ENCODE data around the gene DZIP1L. TPM values are rescaled to one million over a fixed set of nuclear protein-coding genes. Genes with fewer than 3 reads are reported as not detected.

The DZIP1L gene
- total RNA-seq, 1 donor from 2014 or later: 6.6 TPM

DNA sequence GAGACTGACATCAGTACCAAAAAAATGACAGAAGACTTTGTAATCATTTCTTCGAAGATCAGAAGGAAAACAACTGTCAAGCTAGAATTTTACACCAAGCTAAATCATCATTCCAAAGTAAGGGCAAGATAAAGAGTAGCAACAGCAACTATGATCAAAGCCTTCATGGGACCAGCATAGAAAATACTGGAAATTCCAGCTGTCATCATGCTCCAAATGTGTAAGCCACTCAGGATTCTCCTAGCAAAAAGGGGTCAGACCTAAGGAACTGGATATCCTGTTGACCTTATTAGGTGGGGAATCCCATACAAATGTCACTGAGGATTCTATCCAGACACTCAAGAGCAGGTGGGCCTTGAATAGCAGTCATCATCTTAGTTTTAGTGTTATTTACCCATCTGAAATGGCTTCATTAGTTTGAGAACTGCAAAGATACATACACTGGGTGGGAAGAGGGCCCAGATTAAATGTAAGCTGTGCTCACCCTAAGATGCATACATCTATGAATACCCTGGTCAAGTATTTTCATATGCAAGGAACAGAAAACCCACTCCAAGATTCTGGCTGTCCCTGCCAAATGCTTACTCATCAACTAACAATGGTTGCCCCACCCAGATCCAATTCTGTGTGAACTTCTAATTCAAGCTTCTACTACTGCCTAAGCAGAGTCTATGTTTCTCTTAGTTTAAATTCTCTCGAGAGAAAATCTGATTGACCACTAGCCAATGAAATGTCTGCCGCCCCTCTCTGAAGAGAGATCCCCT lies 72.0 kb downstream of the DZIP1L start:
- H3K4me3 ChIP-seq (ENCODE audit: low read depth, low read length): no peak overlapping the region
- H3K36me3 ChIP-seq (ENCODE audit: control insufficient read depth, insufficient read depth, low read length): no peaks in the 10 kb centered on the region
- no peak for DNase-seq (ENCODE audit: low read depth)
- H3K27me3 ChIP-seq (ENCODE audit: control insufficient read depth, insufficient read depth, low read length): no peaks in the 10 kb centered on the region
- TF ChIP-seq, protein P1, sequence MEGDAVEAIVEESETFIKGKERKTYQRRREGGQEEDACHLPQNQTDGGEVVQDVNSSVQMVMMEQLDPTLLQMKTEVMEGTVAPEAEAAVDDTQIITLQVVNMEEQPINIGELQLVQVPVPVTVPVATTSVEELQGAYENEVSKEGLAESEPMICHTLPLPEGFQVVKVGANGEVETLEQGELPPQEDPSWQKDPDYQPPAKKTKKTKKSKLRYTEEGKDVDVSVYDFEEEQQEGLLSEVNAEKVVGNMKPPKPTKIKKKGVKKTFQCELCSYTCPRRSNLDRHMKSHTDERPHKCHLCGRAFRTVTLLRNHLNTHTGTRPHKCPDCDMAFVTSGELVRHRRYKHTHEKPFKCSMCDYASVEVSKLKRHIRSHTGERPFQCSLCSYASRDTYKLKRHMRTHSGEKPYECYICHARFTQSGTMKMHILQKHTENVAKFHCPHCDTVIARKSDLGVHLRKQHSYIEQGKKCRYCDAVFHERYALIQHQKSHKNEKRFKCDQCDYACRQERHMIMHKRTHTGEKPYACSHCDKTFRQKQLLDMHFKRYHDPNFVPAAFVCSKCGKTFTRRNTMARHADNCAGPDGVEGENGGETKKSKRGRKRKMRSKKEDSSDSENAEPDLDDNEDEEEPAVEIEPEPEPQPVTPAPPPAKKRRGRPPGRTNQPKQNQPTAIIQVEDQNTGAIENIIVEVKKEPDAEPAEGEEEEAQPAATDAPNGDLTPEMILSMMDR (IDR thresholded peaks at IDR 0.05; ENCODE audit: insufficient read depth, low read length, poor library complexity, severe bottlenecking): no peak

DNA sequence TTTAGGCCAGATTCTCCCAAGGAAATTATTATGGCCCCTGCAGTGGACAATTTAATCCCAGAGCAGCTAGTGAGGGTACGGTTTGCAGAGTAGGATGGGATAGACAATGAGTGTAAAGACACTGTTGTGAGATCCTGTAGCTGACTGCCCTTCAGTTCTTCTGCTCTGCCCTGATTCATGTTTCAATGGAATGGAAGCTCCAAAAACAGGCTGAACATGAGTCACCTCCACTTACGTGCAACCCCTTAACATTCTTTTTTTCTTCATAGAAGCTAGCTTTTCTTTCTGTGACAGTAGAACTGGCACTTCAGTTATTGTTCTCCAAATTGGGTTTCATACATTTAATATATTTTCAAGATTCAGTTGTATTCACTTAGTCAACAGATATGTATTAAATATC lies 73.4 kb downstream of the DZIP1L start:
- no peaks in the 10 kb centered on the region for H3K27me3 ChIP-seq (ENCODE audit: control insufficient read depth, insufficient read depth, low read length)
- TF ChIP-seq, protein P1 (IDR thresholded peaks at IDR 0.05; ENCODE audit: insufficient read depth, low read length, poor library complexity, severe bottlenecking): no peak
- no peak overlapping the region for H3K4me3 ChIP-seq (ENCODE audit: low read depth, low read length)
- H3K36me3 ChIP-seq (ENCODE audit: control insufficient read depth, insufficient read depth, low read length): no peaks in the 10 kb centered on the region
- DNase-seq (ENCODE audit: low read depth): no peak

DNA sequence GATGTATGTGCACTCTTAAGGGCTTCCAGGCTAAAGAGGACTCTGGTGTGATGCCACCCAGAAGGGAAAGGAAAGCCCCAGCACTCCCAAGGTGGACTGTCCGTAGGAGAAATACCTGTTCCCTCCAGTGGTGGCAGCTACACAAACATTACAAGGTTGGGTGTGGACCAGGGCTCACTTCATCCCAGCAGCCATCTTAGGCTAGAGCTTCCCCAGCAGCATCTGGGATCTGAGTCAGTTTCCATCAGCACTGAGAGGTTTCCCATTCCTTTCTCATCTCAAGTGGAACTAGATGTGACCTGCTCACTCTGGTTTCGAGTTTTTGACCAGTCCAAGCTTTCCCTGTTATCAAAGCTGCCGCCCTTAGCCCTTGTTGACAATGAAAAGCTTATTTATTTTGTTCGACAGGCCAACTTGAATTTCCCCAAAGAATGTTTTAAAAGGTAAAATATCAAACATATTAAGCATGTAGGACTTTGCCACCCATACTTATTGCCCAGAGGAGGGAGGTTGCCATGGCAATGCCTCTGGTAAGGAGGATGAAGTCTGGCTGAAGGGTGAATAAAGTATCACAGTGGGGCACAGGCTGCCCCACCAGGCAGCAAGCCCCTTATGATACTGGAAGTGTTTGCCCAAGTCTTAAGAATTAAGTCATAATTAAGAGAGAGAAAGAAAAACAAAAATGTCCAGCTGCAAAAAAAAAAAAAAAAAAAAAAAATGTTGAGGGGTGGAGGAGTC lies 76.5 kb downstream of the DZIP1L start:
- H3K4me3 ChIP-seq (ENCODE audit: low read depth, low read length): no peak overlapping the region
- H3K27me3 ChIP-seq (ENCODE audit: control insufficient read depth, insufficient read depth, low read length): no peaks in the 10 kb centered on the region
- H3K36me3 ChIP-seq (ENCODE audit: control insufficient read depth, insufficient read depth, low read length): no peaks in the 10 kb centered on the region
- DNase-seq (ENCODE audit: low read depth): no peak
- TF ChIP-seq, protein P1 (IDR thresholded peaks at IDR 0.05; ENCODE audit: insufficient read depth, low read length, poor library complexity, severe bottlenecking): no peak

DNA sequence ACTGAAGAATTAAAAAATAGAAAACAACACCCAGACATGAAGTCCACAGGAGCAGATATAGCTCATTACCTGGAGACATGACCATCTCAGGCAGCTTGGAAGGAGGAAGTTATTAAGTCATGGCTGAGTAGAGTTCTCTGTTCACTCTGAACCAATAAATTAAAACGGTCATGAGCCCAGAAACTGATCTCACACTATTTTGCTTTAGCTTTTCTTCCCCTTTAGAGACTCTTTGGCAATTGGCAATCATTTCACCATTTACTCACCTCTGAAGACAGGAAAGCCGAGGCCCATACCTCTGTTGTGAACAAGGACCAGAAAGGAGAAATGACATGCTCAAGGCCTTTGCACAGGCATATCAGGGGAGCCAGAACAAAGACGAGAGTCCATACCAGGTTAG lies 78.8 kb downstream of the DZIP1L start:
- TF ChIP-seq, protein P1 (IDR thresholded peaks at IDR 0.05; ENCODE audit: insufficient read depth, low read length, poor library complexity, severe bottlenecking): no peak
- no peaks in the 10 kb centered on the region for H3K36me3 ChIP-seq (ENCODE audit: control insufficient read depth, insufficient read depth, low read length)
- H3K27me3 ChIP-seq (ENCODE audit: control insufficient read depth, insufficient read depth, low read length): no peaks in the 10 kb centered on the region
- no peak for DNase-seq (ENCODE audit: low read depth)
- H3K4me3 ChIP-seq (ENCODE audit: low read depth, low read length): no peak overlapping the region

DNA sequence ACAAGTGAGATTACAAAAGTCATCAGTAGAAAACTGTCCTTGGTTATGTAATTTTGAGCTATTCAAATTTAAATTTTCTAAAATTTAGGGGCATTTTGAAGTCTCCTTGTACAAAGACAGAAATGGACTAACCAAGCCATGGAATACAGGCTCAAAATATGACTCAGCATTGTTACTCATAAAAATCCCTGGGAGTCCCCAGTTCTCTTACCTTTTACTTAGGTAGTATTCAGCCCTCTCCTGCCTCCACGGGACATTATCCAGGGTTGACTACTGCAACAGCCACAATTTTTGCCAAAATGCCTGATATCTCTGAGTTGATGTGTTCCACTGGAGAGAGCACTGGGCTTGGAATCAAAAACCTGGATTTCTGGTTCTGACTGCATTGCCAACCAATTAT lies 80.5 kb downstream of the DZIP1L start:
- DNase-seq (ENCODE audit: low read depth): no peak
- TF ChIP-seq, protein P1 (IDR thresholded peaks at IDR 0.05; ENCODE audit: insufficient read depth, low read length, poor library complexity, severe bottlenecking): no peak
- no peaks in the 10 kb centered on the region for H3K27me3 ChIP-seq (ENCODE audit: control insufficient read depth, insufficient read depth, low read length)
- H3K36me3 ChIP-seq (ENCODE audit: control insufficient read depth, insufficient read depth, low read length): no peaks in the 10 kb centered on the region
- H3K4me3 ChIP-seq (ENCODE audit: low read depth, low read length): no peak overlapping the region

All from kidney epithelial cell (primary cell).